ENCODE data around the gene RNF5. TPM values are rescaled to one million over a fixed set of nuclear protein-coding genes. Genes with fewer than 3 reads are reported as not detected.
A peak's percentile ranks its signal among the peaks of the same experiment; 100 is the strongest.

Gene RNF5
- total and polyA plus RNA-seq, 2 of the 4 experiments (the other 2 are of a cell fraction) = 18.8 to 41.4 TPM

- TF ChIP-seq SMC3 (IDR thresholded peaks at IDR 0.05; ENCODE audit: low read depth, low read length) (no peak), MAFK (IDR thresholded peaks at IDR 0.05; ENCODE audit: low read depth, low read length) (no peak), BHLHE40 (IDR thresholded peaks at IDR 0.05; ENCODE audit: low read depth, low read length) (peak; percentile 61)
Measured at GRCh38 chr6:32152769-32153563, 25.2 kb upstream of the RNF5 start (continued).

All from IMR-90 (cell line).